ENCODE measurements around the gene TULP4.

- no peak for TF ChIP-seq POLR2A (IDR thresholded peaks at IDR 0.05)
- no peak for TF ChIP-seq CTCF (IDR thresholded peaks at IDR 0.05)
Observed at GRCh38 chr6:158476389-158476788, 164.1 kb downstream of the TULP4 start.

Data from upper lobe of left lung (tissue), 4 donors.